Cardiac fibroblast (primary cell): ENCODE data around the gene IBTK.
"Not testable (repeated sequence)": the region's sequence is repeated elsewhere in the genome, so short reads cannot be mapped to it uniquely, and the experiment has no call there.

ENCODE experiments used
- DNase-seq, 2 donors: peaks; one replicate each; pipeline versions ENCODE4 v3.0.0 to v3.0.0-alpha.2; 2010; ENCODE audit warnings: low read depth in 2 of 2
- H3K4me3 ChIP-seq, 2 donors: replicated peaks in 1 of 2; 1 replicate in 1 of 2; 2 replicates in 1 of 2; pipeline ENCODE4 v1.5.1; 2011; ENCODE audit warnings: low read depth in 2 of 2, low read length in 2 of 2, mild to moderate bottlenecking in 2 of 2, moderate library complexity in 1 of 2
- CTCF ChIP-seq: IDR thresholded peaks from one replicate; pipeline ENCODE4 v1.5.1; 2011; ENCODE audit warnings: low read depth, mild to moderate bottlenecking, low read length, inconsistent platforms

The IBTK gene

GRCh38 chr6:82247505-82248272 lies at the start of gene IBTK:
Gene IBTK, minus strand, starts transcription at chr6:82247744. Its CDS starts 7,258 bp downstream, at chr6:82240486.
- H3K4me3 ChIP-seq = peak within 1 kb of the TSS; percentile 83 to 87
- DNase-seq = peak; percentile 96 to 97
- no peak for TF ChIP-seq CTCF

GRCh38 chr6:82283771-82284410 lies 36.3 kb upstream of the IBTK start:
- H3K4me3 ChIP-seq = no peak overlapping the region

GRCh38 chr6:82281550-82281949 lies 34.0 kb upstream of the IBTK start:
- H3K4me3 ChIP-seq, DNase-seq: not testable (repeated sequence)

More at GRCh38 chr6:82283771-82284410, 36.3 kb upstream of the IBTK start:
- TF ChIP-seq CTCF = no peak
- DNase-seq = peak in 1 of 2 donors; percentile 6

- no peak for TF ChIP-seq CTCF
- no peak for DNase-seq
- H3K4me3 ChIP-seq = no peak overlapping the region
These were observed 30.1 kb upstream of the IBTK start for GRCh38 chr6:82277686-82278085.

- no peak for DNase-seq
- no peak overlapping the region for H3K4me3 ChIP-seq
- no peak for TF ChIP-seq CTCF
These were observed 28.1 kb upstream of the IBTK start for GRCh38 chr6:82275686-82276085.

- DNase-seq = no peak
- no peak overlapping the region for H3K4me3 ChIP-seq
- TF ChIP-seq CTCF = no peak
These were observed 25.8 kb upstream of the IBTK start for GRCh38 chr6:82273295-82273694.

- peak; percentile 54 to 65 for DNase-seq
- peak; percentile 47 for TF ChIP-seq CTCF
- no peak overlapping the region for H3K4me3 ChIP-seq
These were observed 23.5 kb upstream of the IBTK start for GRCh38 chr6:82270881-82271635.
